Suprapubic skin (tissue), 4 donors: Measurements from ENCODE around the gene METAP2. TPM values are rescaled to one million over a fixed set of nuclear protein-coding genes. Genes with fewer than 3 reads are reported as not detected.
A peak's percentile ranks its signal among the peaks of the same experiment; 100 is the strongest.

Experiments used
- DNase-seq, 2 donors: peaks; one replicate each; pipeline ENCODE4 v3.0.0-alpha.2; 2019; ENCODE audit warnings: low spot score in 2 of 2
- H3K27ac ChIP-seq: fragments of 200-600 bp; sonication (generic); one replicate; pipeline ENCODE4 v1.5.1; 2019
- H3K27me3 ChIP-seq: fragments of 200-600 bp; sonication (generic); one replicate; pipeline ENCODE4 v1.5.1; 2019
- H3K36me3 ChIP-seq: fragments of 200-600 bp; sonication (generic); one replicate; pipeline ENCODE4 v1.5.1; 2019
- H3K4me1 ChIP-seq: fragments of 200-600 bp; sonication (generic); one replicate; pipeline ENCODE4 v1.5.1; 2019
- H3K4me3 ChIP-seq: fragments of 200-600 bp; sonication (generic); one replicate; pipeline ENCODE4 v1.5.1; 2019; ENCODE audit warnings: mild to moderate bottlenecking
- H3K9me3 ChIP-seq: fragments of 200-600 bp; sonication (generic); one replicate; pipeline ENCODE4 v1.5.1; 2019
- CTCF ChIP-seq, 2 donors: fragments of 200-600 bp in 1 of 2; fragments of 450-650 bp in 1 of 2; sonication (generic) in 1 of 2; IDR thresholded peaks; one replicate each; pipeline ENCODE4 v1.5.1; 2016 to 2019; ENCODE audit warnings: antibody characterized with exemption in 2 of 2, mild to moderate bottlenecking in 1 of 2, moderate library complexity in 1 of 2
- EP300 ChIP-seq: sonication (generic); formaldehyde crosslinking; IDR thresholded peaks from one replicate; pipeline ENCODE4 v1.6.1; 2017; ENCODE audit warnings: antibody characterized with exemption
- POLR2A ChIP-seq, 2 donors: fragments of 450-650 bp; IDR thresholded peaks; one replicate each; pipeline ENCODE4 v1.6.1; 2017; ENCODE audit warnings: antibody characterized with exemption in 2 of 2, mild to moderate bottlenecking in 2 of 2, moderate library complexity in 2 of 2
- POLR2AphosphoS5 ChIP-seq, 3 donors: sonication (generic); formaldehyde crosslinking; IDR thresholded peaks; one replicate each; pipeline ENCODE4 v1.6.1; 2017; ENCODE audit warnings: antibody characterized with exemption in 3 of 3
- WGBS: methylation state at CpG from one replicate; pipeline ENCODE4 v1.1.5; 2018; 5-methylcytosine and 5-hydroxymethylcytosine counted together
- total RNA-seq, 4 donors: library from RNA; depleted of rRNA; stranded (reverse); fragments of >200 nt; gene quantifications; one replicate each; pipeline ENCODE4 v1.1.0, GENCODE V29; 2016

The METAP2 gene
- total RNA-seq = 10 to 100 TPM; 44.7 to 72.6 (median 61.8) TPM

- peaks cover 39% of the 10 kb centered on the region for H3K4me1 ChIP-seq
- H3K36me3 ChIP-seq = peaks cover 18% of the 10 kb centered on the region
- peak within 1 kb of the TSS; percentile 97 for H3K27ac ChIP-seq
- TF ChIP-seq POLR2AphosphoS5 (IDR thresholded peaks at IDR 0.05) (peak; percentile 28 to 98 (median 87)), CTCF (IDR thresholded peaks at IDR 0.05) (no peak), EP300 (no peak), POLR2A (IDR thresholded peaks at IDR 0.05) (peak; percentile 53 to 91)
- H3K9me3 ChIP-seq = no peaks in the 10 kb centered on the region
- DNase-seq = peak; percentile 97
- no peaks in the 10 kb centered on the region for H3K27me3 ChIP-seq
- WGBS = under 1% methylated on average over 49 of the region's 49 CpGs
- H3K4me3 ChIP-seq = peak within 1 kb of the TSS; percentile 96
These were observed at the start of gene METAP2 for GRCh38 chr12:95473884-95474659. Gene METAP2, plus strand, starts transcription at chr12:95474152. Its CDS starts 28 bp downstream, at chr12:95474180.

- TF ChIP-seq EP300 = no peak
- TF ChIP-seq CTCF (IDR thresholded peaks at IDR 0.05) = no peak
- no peak for TF ChIP-seq POLR2AphosphoS5 (IDR thresholded peaks at IDR 0.05)
- TF ChIP-seq POLR2A (IDR thresholded peaks at IDR 0.05) = no peak
- 81% methylated on average over 8 of the region's 8 CpGs for WGBS
- Histone ChIP-seq H3K4me1 (peaks cover 4% of the 10 kb centered on the region), H3K4me3 (no peak overlapping the region), H3K9me3 (no peaks in the 10 kb centered on the region), H3K27me3 (no peaks in the 10 kb centered on the region), H3K27ac (no peak overlapping the region), H3K36me3 (no peaks in the 10 kb centered on the region)
- no peak for DNase-seq
These were observed 49.5 kb upstream of the METAP2 start for GRCh38 chr12:95424271-95424994.

GRCh38 chr12:95429172-95429510 is 44.8 kb upstream of the METAP2 start:
- Histone ChIP-seq H3K36me3 (no peaks in the 10 kb centered on the region), H3K27me3 (no peaks in the 10 kb centered on the region), H3K9me3 (no peaks in the 10 kb centered on the region), H3K4me3 (no peak overlapping the region), H3K4me1 (peaks cover 4% of the 10 kb centered on the region), H3K27ac (no peak overlapping the region)
- TF ChIP-seq POLR2A (IDR thresholded peaks at IDR 0.05) (no peak), POLR2AphosphoS5 (IDR thresholded peaks at IDR 0.05) (no peak), EP300 (no peak), CTCF (IDR thresholded peaks at IDR 0.05) (no peak)
- 48% methylated on average over 8 of the region's 8 CpGs for WGBS
- no peak for DNase-seq

- no peak for DNase-seq
- WGBS = 94% methylated on average over 4 of the region's 4 CpGs
- no peaks in the 10 kb centered on the region for H3K27me3 ChIP-seq
- peaks cover 4% of the 10 kb centered on the region for H3K4me1 ChIP-seq
- no peak overlapping the region for H3K27ac ChIP-seq
- H3K36me3 ChIP-seq = no peaks in the 10 kb centered on the region
- no peaks in the 10 kb centered on the region for H3K9me3 ChIP-seq
- H3K4me3 ChIP-seq = no peak overlapping the region
- TF ChIP-seq POLR2AphosphoS5 (IDR thresholded peaks at IDR 0.05) (no peak), CTCF (IDR thresholded peaks at IDR 0.05) (no peak), POLR2A (IDR thresholded peaks at IDR 0.05) (no peak), EP300 (no peak)
These were observed 42.8 kb upstream of the METAP2 start for GRCh38 chr12:95431120-95431519.

- H3K36me3 ChIP-seq = no peaks in the 10 kb centered on the region
- 90% methylated on average over 3 of the region's 3 CpGs for WGBS
- H3K27ac ChIP-seq = no peak overlapping the region
- H3K27me3 ChIP-seq = no peaks in the 10 kb centered on the region
- no peak overlapping the region for H3K4me3 ChIP-seq
- DNase-seq = no peak
- no peaks in the 10 kb centered on the region for H3K9me3 ChIP-seq
- no peaks in the 10 kb centered on the region for H3K4me1 ChIP-seq
- no peak for TF ChIP-seq POLR2AphosphoS5 (IDR thresholded peaks at IDR 0.05)
- TF ChIP-seq CTCF (IDR thresholded peaks at IDR 0.05) = no peak
- TF ChIP-seq POLR2A (IDR thresholded peaks at IDR 0.05) = no peak
- no peak for TF ChIP-seq EP300
These were observed 38.6 kb upstream of the METAP2 start for GRCh38 chr12:95435355-95435754.
